NT2/D1 (cell line): ENCODE measurements around the gene TMEM87A.
"Not testable (repeated sequence)": the region's sequence is repeated elsewhere in the genome, so short reads cannot be mapped to it uniquely, and the experiment has no call there.

Experiments
- DNase-seq: peaks from one replicate; pipeline ENCODE4 v3.0.0-alpha.2; 2011; ENCODE audit warnings: low read depth, low spot score
- H3K27me3 ChIP-seq: 2 replicates; pipeline ENCODE4 v1.6.0; 2011; ENCODE audit warnings: mild to moderate bottlenecking; ENCODE audit not compliant: insufficient read length, insufficient read depth
- H3K36me3 ChIP-seq: 2 replicates; pipeline ENCODE4 v1.6.1; 2011; ENCODE audit warnings: mild to moderate bottlenecking, low read length, mixed read lengths; ENCODE audit not compliant: insufficient read depth, insufficient read length
- H3K4me1 ChIP-seq: 2 replicates; pipeline ENCODE4 v1.5.1; 2011; ENCODE audit not compliant: insufficient read depth, insufficient read length
- H3K4me3 ChIP-seq: 2 replicates; pipeline ENCODE4 v1.5.1; 2011; ENCODE audit warnings: low read depth; ENCODE audit not compliant: insufficient read length
- H3K9ac ChIP-seq: 2 replicates; pipeline ENCODE4 v1.6.0; 2011; ENCODE audit warnings: low read depth; ENCODE audit not compliant: insufficient read length
- H3K9me3 ChIP-seq: 2 replicates; pipeline ENCODE4 v1.5.1; 2011; ENCODE audit warnings: mild to moderate bottlenecking, low read length; ENCODE audit not compliant: insufficient read depth
- SUZ12 ChIP-seq: IDR thresholded peaks from 2 replicates; pipeline ENCODE4 v1.6.1; 2011; ENCODE audit not compliant: insufficient read length, insufficient read depth; ENCODE audit errors: extremely low read depth
- YY1 ChIP-seq: IDR thresholded peaks from 2 replicates; pipeline ENCODE4 v1.6.1; 2011; ENCODE audit not compliant: insufficient read length, insufficient read depth
- ZNF274 ChIP-seq: IDR thresholded peaks from 2 replicates; pipeline ENCODE4 v1.6.1; 2011; ENCODE audit warnings: mild to moderate bottlenecking, low read depth, low read length

The TMEM87A gene

GRCh38 chr15:42231088-42231487 lies 42.1 kb downstream of the TMEM87A start:
- H3K36me3 ChIP-seq, result peaks cover 58% of the 10 kb centered on the region
- H3K9me3 ChIP-seq, result no peaks in the 10 kb centered on the region
- no peak overlapping the region for H3K4me3 ChIP-seq
- H3K27me3 ChIP-seq, result no peaks in the 10 kb centered on the region
- TF ChIP-seq SUZ12 (no peak), ZNF274 (no peak), YY1 (no peak)
- DNase-seq, result no peak
- no peak overlapping the region for H3K9ac ChIP-seq
- no peaks in the 10 kb centered on the region for H3K4me1 ChIP-seq

GRCh38 chr15:42228981-42229380 lies 44.3 kb downstream of the TMEM87A start:
- H3K36me3 ChIP-seq, result peaks cover 68% of the 10 kb centered on the region
- not testable (repeated sequence) for DNase-seq, H3K4me1 ChIP-seq, H3K9ac ChIP-seq, H3K4me3 ChIP-seq, H3K27me3 ChIP-seq, H3K9me3 ChIP-seq

- DNase-seq, result no peak
- no peak for TF ChIP-seq YY1
- TF ChIP-seq SUZ12, result no peak
- TF ChIP-seq ZNF274, result no peak
- H3K36me3 ChIP-seq, result peaks cover 76% of the 10 kb centered on the region
These were observed 45.2 kb downstream of the TMEM87A start for GRCh38 chr15:42228036-42228435.

GRCh38 chr15:42226648-42227047 lies 46.6 kb downstream of the TMEM87A start:
- DNase-seq, result no peak
- no peaks in the 10 kb centered on the region for H3K27me3 ChIP-seq
- H3K9me3 ChIP-seq, result no peaks in the 10 kb centered on the region
- H3K4me3 ChIP-seq, result no peak overlapping the region
- peaks cover 74% of the 10 kb centered on the region for H3K36me3 ChIP-seq
- no peak overlapping the region for H3K9ac ChIP-seq
- H3K4me1 ChIP-seq, result no peaks in the 10 kb centered on the region
- TF ChIP-seq SUZ12 (no peak), YY1 (no peak), ZNF274 (no peak)

More at GRCh38 chr15:42228036-42228435, 45.2 kb downstream of the TMEM87A start:
- no peaks in the 10 kb centered on the region for H3K9me3 ChIP-seq
- H3K4me3 ChIP-seq, result no peak overlapping the region
- no peaks in the 10 kb centered on the region for H3K27me3 ChIP-seq
- no peak overlapping the region for H3K9ac ChIP-seq
- no peaks in the 10 kb centered on the region for H3K4me1 ChIP-seq

- Histone ChIP-seq H3K27me3 (no peaks in the 10 kb centered on the region), H3K4me1 (no peaks in the 10 kb centered on the region), H3K4me3 (no peak overlapping the region), H3K9ac (no peak overlapping the region), H3K9me3 (no peaks in the 10 kb centered on the region), H3K36me3 (peaks cover 69% of the 10 kb centered on the region)
- TF ChIP-seq SUZ12, result no peak
- TF ChIP-seq ZNF274, result no peak
- TF ChIP-seq YY1, result no peak
- DNase-seq, result no peak
These were observed 53.0 kb downstream of the TMEM87A start for GRCh38 chr15:42220216-42220615.

GRCh38 chr15:42218953-42219592 lies 54.2 kb downstream of the TMEM87A start:
- H3K36me3 ChIP-seq, result peaks cover 69% of the 10 kb centered on the region
- no peaks in the 10 kb centered on the region for H3K4me1 ChIP-seq
- H3K9me3 ChIP-seq, result no peaks in the 10 kb centered on the region
- TF ChIP-seq YY1, result no peak
- TF ChIP-seq ZNF274, result no peak
- TF ChIP-seq SUZ12, result no peak
- no peaks in the 10 kb centered on the region for H3K27me3 ChIP-seq
- DNase-seq, result no peak
- no peak overlapping the region for H3K9ac ChIP-seq
- no peak overlapping the region for H3K4me3 ChIP-seq

- no peaks in the 10 kb centered on the region for H3K9me3 ChIP-seq
- no peak for DNase-seq
- H3K9ac ChIP-seq, result no peak overlapping the region
- H3K4me3 ChIP-seq, result no peak overlapping the region
- TF ChIP-seq ZNF274, result no peak
- H3K36me3 ChIP-seq, result peaks cover 70% of the 10 kb centered on the region
- no peaks in the 10 kb centered on the region for H3K4me1 ChIP-seq
- no peaks in the 10 kb centered on the region for H3K27me3 ChIP-seq
These were observed 55.7 kb downstream of the TMEM87A start for GRCh38 chr15:42217568-42217967.
